ENCODE data around the gene ZBTB7A.
"Not testable (repeated sequence)": the region's sequence is repeated elsewhere in the genome, so short reads cannot be mapped to it uniquely, and the experiment has no call there.

The ZBTB7A gene

GRCh38 chr19:4012975-4013634, 53.6 kb downstream of the ZBTB7A start:
- no peak for DNase-seq

- peak; percentile 64 for DNase-seq
Measured at GRCh38 chr19:4012092-4012974, 54.4 kb downstream of the ZBTB7A start.

- not testable (repeated sequence) for DNase-seq
Measured at GRCh38 chr19:4011430-4011829, 55.3 kb downstream of the ZBTB7A start.

- no peak for DNase-seq
Measured at GRCh38 chr19:4010808-4011110, 55.9 kb downstream of the ZBTB7A start.

GRCh38 chr19:4009990-4010807, 56.5 kb downstream of the ZBTB7A start:
- DNase-seq: no peak

- no peak for DNase-seq
Measured at GRCh38 chr19:4007836-4008539, 58.7 kb downstream of the ZBTB7A start.

GRCh38 chr19:4007021-4007835, 59.5 kb downstream of the ZBTB7A start, which contains the start of gene PIAS4:
Gene PIAS4 (plus strand): TSS chr19:4007736. CDS start chr19:4007761, 25 bp downstream.
- DNase-seq: peak; percentile 73

- not testable (repeated sequence) for DNase-seq
Measured at GRCh38 chr19:4005436-4005835, 61.3 kb downstream of the ZBTB7A start.

- not testable (repeated sequence) for DNase-seq
Measured at GRCh38 chr19:4000798-4001197, 65.9 kb downstream of the ZBTB7A start.

GRCh38 chr19:3998667-3999412, 67.9 kb downstream of the ZBTB7A start:
- DNase-seq: not testable (repeated sequence)

GRCh38 chr19:3995607-3996006, 71.1 kb downstream of the ZBTB7A start:
- DNase-seq: no peak

Measured in NCI-H2029 treated with DMSO at 0.1 percent for 48 hours (cell line).